Measurements from ENCODE around the gene PC. TPM values are rescaled to one million over a fixed set of nuclear protein-coding genes. Genes with fewer than 3 reads are reported as not detected.

The PC gene
- polyA plus RNA-seq, 1 donor (not counting 4 experiments of a cell fraction or from before 2014, with no cell fraction given), result 13.3 TPM

GRCh38 chr11:66964495-66964894 is 6.3 kb upstream of the PC start:
- dilution Hi-C loops (cut with MboI; ENCODE audit: extremely low pct_ligation_motif_present, low sequenced_read_pairs), result no loop called here
- no peak for FAIRE-seq
- Histone ChIP-seq H3K4me3 (ENCODE audit: control insufficient read depth in 2 of 3, extremely low read depth in 1 of 3, insufficient read depth in 2 of 3, low read depth in 1 of 3, low read length in 3 of 3) (no peak overlapping the region), H3K9me3 (ENCODE audit: control insufficient read depth, low read depth, low read length) (no peaks in the 10 kb centered on the region), H2AFZ (ENCODE audit: control insufficient read depth, low read length) (no peak overlapping the region), H3K4me1 (ENCODE audit: control insufficient read depth, extremely low read depth, insufficient read depth, low read length) (peaks cover 32% of the 10 kb centered on the region), H3K36me3 (ENCODE audit: control insufficient read depth in 2 of 2, extremely low read depth in 1 of 2, insufficient read depth in 2 of 2, low read length in 2 of 2) (no peaks in the 10 kb centered on the region), H3K79me2 (ENCODE audit: control insufficient read depth, insufficient read depth, low read length) (no peaks in the 10 kb centered on the region), H4K20me1 (ENCODE audit: control insufficient read depth, extremely low read depth, insufficient read depth, low read length) (no peaks in the 10 kb centered on the region), H3K9me1 (ENCODE audit: control insufficient read depth, extremely low read depth, insufficient read depth, low read length) (no peaks in the 10 kb centered on the region), H3K27ac (ENCODE audit: control insufficient read depth, insufficient read depth, low read length) (no peak overlapping the region), H3K4me2 (ENCODE audit: control insufficient read depth, extremely low read depth, insufficient read depth, low read depth, low read length) (no peak overlapping the region), H3K27me3 (ENCODE audit: control insufficient read depth, extremely low read depth, insufficient read depth, low read length) (no peaks in the 10 kb centered on the region), H3K9ac (ENCODE audit: control insufficient read depth, extremely low read depth, insufficient read depth, low read length) (no peak overlapping the region)
- TF ChIP-seq EZH2 (IDR thresholded peaks at IDR 0.05; ENCODE audit: low read length) (no peak), CTCF (optimal IDR thresholded peaks at IDR 0.05 in 1 of 3, IDR thresholded peaks at IDR 0.05 in 1 of 3, conservative IDR thresholded peaks at IDR 0.05 in 1 of 3; ENCODE audit: extremely low read depth in 1 of 3, insufficient read depth in 2 of 3, low read length in 3 of 3) (no peak)
- no peak for DNase-seq (ENCODE audit: low read depth, low spot score)

GRCh38 chr11:66962801-66963200 is 4.6 kb upstream of the PC start:
- Histone ChIP-seq H3K9me3 (ENCODE audit: control insufficient read depth, low read depth, low read length) (no peaks in the 10 kb centered on the region), H4K20me1 (ENCODE audit: control insufficient read depth, extremely low read depth, insufficient read depth, low read length) (no peaks in the 10 kb centered on the region), H3K9me1 (ENCODE audit: control insufficient read depth, extremely low read depth, insufficient read depth, low read length) (no peaks in the 10 kb centered on the region), H3K9ac (ENCODE audit: control insufficient read depth, extremely low read depth, insufficient read depth, low read length) (no peak overlapping the region), H3K36me3 (ENCODE audit: control insufficient read depth in 2 of 2, extremely low read depth in 1 of 2, insufficient read depth in 2 of 2, low read length in 2 of 2) (no peaks in the 10 kb centered on the region), H3K79me2 (ENCODE audit: control insufficient read depth, insufficient read depth, low read length) (no peaks in the 10 kb centered on the region), H3K27ac (ENCODE audit: control insufficient read depth, insufficient read depth, low read length) (no peak overlapping the region), H3K4me2 (ENCODE audit: control insufficient read depth, extremely low read depth, insufficient read depth, low read depth, low read length) (no peak overlapping the region), H3K4me3 (ENCODE audit: control insufficient read depth in 2 of 3, extremely low read depth in 1 of 3, insufficient read depth in 2 of 3, low read depth in 1 of 3, low read length in 3 of 3) (no peak overlapping the region), H2AFZ (ENCODE audit: control insufficient read depth, low read length) (no peak overlapping the region), H3K4me1 (ENCODE audit: control insufficient read depth, extremely low read depth, insufficient read depth, low read length) (peaks cover 27% of the 10 kb centered on the region), H3K27me3 (ENCODE audit: control insufficient read depth, extremely low read depth, insufficient read depth, low read length) (no peaks in the 10 kb centered on the region)
- TF ChIP-seq EZH2 (IDR thresholded peaks at IDR 0.05; ENCODE audit: low read length), result no peak
- no peak for TF ChIP-seq CTCF (optimal IDR thresholded peaks at IDR 0.05 in 1 of 3, IDR thresholded peaks at IDR 0.05 in 1 of 3, conservative IDR thresholded peaks at IDR 0.05 in 1 of 3; ENCODE audit: extremely low read depth in 1 of 3, insufficient read depth in 2 of 3, low read length in 3 of 3)
- dilution Hi-C loops (cut with MboI; ENCODE audit: extremely low pct_ligation_motif_present, low sequenced_read_pairs), result no loop called here
- FAIRE-seq (no peak), DNase-seq (ENCODE audit: low read depth, low spot score) (no peak)
